Stomach (tissue), 4 donors: ENCODE measurements around the gene CD40.

Experiments
- CTCF ChIP-seq, 7 experiments: fragments of 450-650 bp in 4 of 7; fragments of 200-600 bp in 3 of 7; sonication (generic) in 3 of 7; IDR thresholded peaks; one replicate each; pipeline ENCODE4 v1.5.1; 2016 to 2019; ENCODE audit warnings: antibody characterized with exemption in 7 of 7, control low read depth in 2 of 7, mild to moderate bottlenecking in 1 of 7
- POLR2A ChIP-seq, 4 donors: fragments of 450-650 bp; IDR thresholded peaks; one replicate each; pipeline ENCODE4 v1.6.1; 2016; ENCODE audit warnings: antibody characterized with exemption in 4 of 4, control low read depth in 2 of 4, mild to moderate bottlenecking in 1 of 4, moderate library complexity in 1 of 4

GRCh38 chr20:46133886-46134654 is 16.0 kb downstream of the CD40 start:
- TF ChIP-seq CTCF (IDR thresholded peaks at IDR 0.05) (no peak), POLR2A (IDR thresholded peaks at IDR 0.05) (no peak)
